DND-41 (cell line): Measurements from ENCODE around the gene TCAP.

Source experiments
- CTCF ChIP-seq: IDR thresholded peaks from 2 replicates; pipeline ENCODE4 v1.5.1; 2012; ENCODE audit warnings: borderline replicate concordance, low read length, moderate library complexity, mild to moderate bottlenecking; ENCODE audit not compliant: poor library complexity, severe bottlenecking; ENCODE audit errors: extremely low read depth
- EZH2 ChIP-seq: IDR thresholded peaks from 3 replicates; pipeline ENCODE4 v1.6.1; 2012; ENCODE audit warnings: borderline replicate concordance, low read depth, mild to moderate bottlenecking, moderate library complexity, low read length, inconsistent platforms; ENCODE audit not compliant: severe bottlenecking

- TF ChIP-seq CTCF, result no peak
- TF ChIP-seq EZH2, result no peak
Measured at GRCh38 chr17:39709998-39710964, 45.1 kb downstream of the TCAP start.
